Lower lobe of right lung (tissue), 2 donors: Measurements from ENCODE around the gene C6orf52. TPM values are rescaled to one million over a fixed set of nuclear protein-coding genes. Genes with fewer than 3 reads are reported as not detected.

Experiments used
- ATAC-seq, 2 donors: fragments of 200-7000 bp; cut with Tn5 transposase; one replicate each; pipeline ENCODE4 v1.9.1; 2020 to 2022; ENCODE audit warnings: mild to moderate bottlenecking in 2 of 2, moderate library complexity in 2 of 2
- DNase-seq: peaks from one replicate; pipeline ENCODE4 v3.0.0-alpha.2; 2020
- H3K27ac ChIP-seq: fragments of 200-600 bp; one replicate; pipeline ENCODE4 v1.8.0; 2022
- H3K27me3 ChIP-seq: fragments of 200-600 bp; one replicate; pipeline ENCODE4 v1.8.0; 2022; ENCODE audit warnings: low read depth
- H3K36me3 ChIP-seq: fragments of 200-600 bp; one replicate; pipeline ENCODE4 v1.8.0; 2022; ENCODE audit warnings: mild to moderate bottlenecking
- H3K4me1 ChIP-seq: fragments of 200-600 bp; one replicate; pipeline ENCODE4 v1.8.0; 2022
- H3K4me3 ChIP-seq: fragments of 200-600 bp; one replicate; pipeline ENCODE4 v1.8.0; 2022; ENCODE audit warnings: mild to moderate bottlenecking
- H3K9me3 ChIP-seq: fragments of 200-600 bp; one replicate; pipeline ENCODE4 v1.8.0; 2022
- intact Hi-C: fragments of 100-400 bp; cut with DNase I; formaldehyde crosslinking; loops from one replicate; pipeline ENCODE4 v1.11.0; 2022
- total RNA-seq: library from RNA; stranded (reverse); fragmentation: NEBNext Ultra II Directional; extraction: Animal tissue kit (Norgen Biotek cat#: 25700); gene quantifications from one replicate; pipeline ENCODE4 v1.2.1, GENCODE V29; 2021
- TF ChIP-seq, protein P1 (sequence below): fragments of 200-600 bp; IDR thresholded peaks from one replicate; pipeline ENCODE4 v1.8.0; 2022; ENCODE audit warnings: antibody characterized with exemption, mild to moderate bottlenecking
- donor health status: DM: no; HTN: yes; CAD: no; lungs with severe emphysema.

The C6orf52 gene
- total RNA-seq, 1 donor from 2014 or later = 1.3 TPM

- no peak for DNase-seq
Measured at GRCh38 chr6:10640412-10640811, 54.0 kb downstream of the C6orf52 start.

GRCh38 chr6:10633216-10633615 is 61.2 kb downstream of the C6orf52 start:
- Histone ChIP-seq H3K4me1 (no peaks in the 10 kb centered on the region), H3K4me3 (no peak overlapping the region), H3K27ac (no peak overlapping the region), H3K36me3 (no peaks in the 10 kb centered on the region), H3K9me3 (no peaks in the 10 kb centered on the region), H3K27me3 (no peaks in the 10 kb centered on the region)
- TF ChIP-seq, protein P1, sequence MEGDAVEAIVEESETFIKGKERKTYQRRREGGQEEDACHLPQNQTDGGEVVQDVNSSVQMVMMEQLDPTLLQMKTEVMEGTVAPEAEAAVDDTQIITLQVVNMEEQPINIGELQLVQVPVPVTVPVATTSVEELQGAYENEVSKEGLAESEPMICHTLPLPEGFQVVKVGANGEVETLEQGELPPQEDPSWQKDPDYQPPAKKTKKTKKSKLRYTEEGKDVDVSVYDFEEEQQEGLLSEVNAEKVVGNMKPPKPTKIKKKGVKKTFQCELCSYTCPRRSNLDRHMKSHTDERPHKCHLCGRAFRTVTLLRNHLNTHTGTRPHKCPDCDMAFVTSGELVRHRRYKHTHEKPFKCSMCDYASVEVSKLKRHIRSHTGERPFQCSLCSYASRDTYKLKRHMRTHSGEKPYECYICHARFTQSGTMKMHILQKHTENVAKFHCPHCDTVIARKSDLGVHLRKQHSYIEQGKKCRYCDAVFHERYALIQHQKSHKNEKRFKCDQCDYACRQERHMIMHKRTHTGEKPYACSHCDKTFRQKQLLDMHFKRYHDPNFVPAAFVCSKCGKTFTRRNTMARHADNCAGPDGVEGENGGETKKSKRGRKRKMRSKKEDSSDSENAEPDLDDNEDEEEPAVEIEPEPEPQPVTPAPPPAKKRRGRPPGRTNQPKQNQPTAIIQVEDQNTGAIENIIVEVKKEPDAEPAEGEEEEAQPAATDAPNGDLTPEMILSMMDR = no peak
- intact Hi-C loops = no loop called here
- ATAC-seq = peak; percentile 74 to 87
- DNase-seq = no peak

More at GRCh38 chr6:10640412-10640811, 54.0 kb downstream of the C6orf52 start:
- TF ChIP-seq, protein P1 = no peak
- Histone ChIP-seq H3K27ac (no peak overlapping the region), H3K9me3 (no peaks in the 10 kb centered on the region), H3K4me3 (no peak overlapping the region), H3K36me3 (no peaks in the 10 kb centered on the region), H3K27me3 (no peaks in the 10 kb centered on the region), H3K4me1 (no peaks in the 10 kb centered on the region)
- no peak for ATAC-seq
- intact Hi-C loops = no loop called here

- Histone ChIP-seq H3K27ac (no peak overlapping the region), H3K4me3 (no peak overlapping the region), H3K4me1 (no peaks in the 10 kb centered on the region), H3K27me3 (no peaks in the 10 kb centered on the region), H3K9me3 (no peaks in the 10 kb centered on the region), H3K36me3 (peaks cover 5% of the 10 kb centered on the region)
- intact Hi-C loops = no loop called here
- peak; percentile 54 to 64 for ATAC-seq
- DNase-seq = no peak
- TF ChIP-seq, protein P1 = no peak
Measured at GRCh38 chr6:10630178-10630577, 64.2 kb downstream of the C6orf52 start.

DNA sequence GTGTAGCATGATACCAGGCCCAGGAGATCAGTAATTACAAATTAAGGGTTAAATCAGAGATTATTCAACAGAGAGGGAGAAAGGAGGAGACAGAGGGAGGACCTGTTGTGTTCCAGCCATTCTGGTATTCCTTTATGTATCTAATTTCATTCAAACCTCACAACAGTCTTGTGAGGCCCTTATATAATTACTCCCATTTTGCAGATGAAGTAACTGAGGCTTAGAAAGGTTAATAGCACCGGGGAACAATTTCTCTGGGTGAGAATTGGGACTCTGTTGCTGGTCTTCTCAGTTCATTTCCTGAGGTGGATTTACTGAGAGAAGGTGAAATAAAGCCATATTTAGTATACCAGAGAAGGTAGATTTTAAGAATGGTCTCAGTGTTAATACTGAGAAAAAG is 66.6 kb downstream of the C6orf52 start:
- intact Hi-C loops = no loop called here
- Histone ChIP-seq H3K9me3 (no peaks in the 10 kb centered on the region), H3K4me1 (no peaks in the 10 kb centered on the region), H3K27me3 (no peaks in the 10 kb centered on the region), H3K36me3 (peaks cover 13% of the 10 kb centered on the region), H3K27ac (no peak overlapping the region), H3K4me3 (no peak overlapping the region)
- TF ChIP-seq, protein P1 = no peak
- ATAC-seq (no peak), DNase-seq (no peak)

DNA sequence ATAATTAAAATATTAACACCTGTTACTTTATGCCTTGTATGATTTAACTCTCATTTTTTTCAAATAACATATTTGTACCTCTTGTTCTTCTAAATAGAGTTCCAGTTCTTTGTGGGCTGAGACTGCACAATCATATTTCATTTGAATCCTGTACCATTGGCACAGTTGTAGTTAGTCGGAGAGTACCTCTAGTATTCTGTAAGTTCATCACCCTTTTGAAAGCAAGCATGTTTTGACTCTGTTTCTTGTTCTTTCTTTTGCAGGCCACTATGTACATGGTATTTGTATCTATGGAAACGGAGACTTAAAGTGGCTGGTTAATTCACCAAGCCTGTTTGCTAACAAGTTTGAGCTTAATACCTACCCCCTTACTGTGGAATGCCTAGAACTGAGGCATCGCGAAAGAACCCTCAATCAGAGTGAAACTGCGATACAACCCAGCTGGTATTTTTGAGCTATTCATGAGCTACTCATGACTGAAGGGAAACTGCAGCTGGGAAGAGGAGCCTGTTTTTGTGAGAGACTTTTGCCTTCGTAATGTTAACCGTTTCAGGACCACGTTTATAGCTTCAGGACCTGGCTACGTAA is 68.2 kb downstream of the C6orf52 start:
- intact Hi-C loops = no loop called here
- Histone ChIP-seq H3K4me1 (no peaks in the 10 kb centered on the region), H3K27ac (no peak overlapping the region), H3K9me3 (no peaks in the 10 kb centered on the region), H3K4me3 (no peak overlapping the region), H3K27me3 (no peaks in the 10 kb centered on the region), H3K36me3 (peaks cover 26% of the 10 kb centered on the region)
- DNase-seq (no peak), ATAC-seq (peak; percentile 70 to 80)
- TF ChIP-seq, protein P1 = no peak
